Measurements from ENCODE around the gene ROCK2.
"Not testable (repeated sequence)": the region's sequence is repeated elsewhere in the genome, so short reads cannot be mapped to it uniquely, and the experiment has no call there.

Gene ROCK2

GRCh38 chr2:11235583-11235982, 108.9 kb downstream of the ROCK2 start:
- no peak for DNase-seq (ENCODE audit: low read depth)

DNA sequence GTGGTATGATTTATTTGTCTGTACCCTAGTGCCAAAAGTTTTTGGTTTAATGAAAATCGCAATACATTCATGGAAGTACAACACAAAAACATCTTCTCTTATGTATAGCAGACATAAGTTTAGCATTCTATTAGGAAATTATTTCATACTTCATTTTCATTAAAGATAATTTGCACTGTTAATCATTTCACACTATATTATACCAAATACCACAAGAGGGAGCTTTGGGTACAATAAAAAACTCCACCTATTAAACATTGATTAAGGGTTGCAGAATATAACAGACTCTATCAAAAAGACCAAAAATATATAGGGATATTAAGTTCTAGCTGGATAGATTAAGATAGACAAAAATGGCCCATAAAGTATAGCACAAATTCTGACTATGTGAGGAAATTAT, 110.1 kb downstream of the ROCK2 start:
- DNase-seq (ENCODE audit: low read depth), result no peak

DNA sequence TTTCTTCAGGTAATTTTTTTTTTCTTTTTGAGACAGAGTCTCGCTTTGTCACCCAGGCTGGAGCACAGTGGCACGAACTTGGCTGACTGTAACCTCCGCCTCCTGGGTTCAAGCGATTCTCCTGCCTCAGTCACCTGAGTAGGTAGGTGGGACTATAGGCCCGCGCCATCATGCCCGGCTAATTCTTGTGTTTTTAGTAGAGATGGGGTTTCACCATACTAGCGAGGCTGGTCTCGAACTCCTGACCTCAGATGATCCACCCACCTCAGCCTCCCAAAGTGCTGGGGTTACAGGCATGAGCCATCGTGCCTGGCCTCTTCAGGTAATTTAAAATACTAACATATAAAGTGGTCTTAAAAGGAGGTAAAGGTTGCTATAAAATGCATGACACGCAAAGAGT, 113.2 kb downstream of the ROCK2 start:
- not testable (repeated sequence) for DNase-seq (ENCODE audit: low read depth)

DNA sequence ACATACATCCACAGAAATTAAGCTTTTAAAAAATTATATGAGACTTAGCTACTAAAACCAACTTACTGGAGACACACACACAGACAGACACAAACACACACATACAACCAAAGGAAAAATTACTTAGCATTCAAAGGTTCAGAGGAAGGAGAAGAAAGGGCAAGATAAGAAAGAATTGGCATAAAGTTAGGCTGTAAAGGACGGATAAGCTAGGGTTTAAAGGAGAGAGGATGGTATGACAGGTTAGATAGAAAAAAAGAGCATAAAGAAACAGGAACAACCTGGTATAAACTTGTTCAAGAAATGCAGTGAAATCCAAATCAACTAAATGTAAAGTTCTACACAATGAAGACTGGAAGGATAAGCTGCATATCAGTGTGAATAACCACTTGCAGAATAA, 115.7 kb downstream of the ROCK2 start:
- no peak for DNase-seq (ENCODE audit: low read depth)

DNA sequence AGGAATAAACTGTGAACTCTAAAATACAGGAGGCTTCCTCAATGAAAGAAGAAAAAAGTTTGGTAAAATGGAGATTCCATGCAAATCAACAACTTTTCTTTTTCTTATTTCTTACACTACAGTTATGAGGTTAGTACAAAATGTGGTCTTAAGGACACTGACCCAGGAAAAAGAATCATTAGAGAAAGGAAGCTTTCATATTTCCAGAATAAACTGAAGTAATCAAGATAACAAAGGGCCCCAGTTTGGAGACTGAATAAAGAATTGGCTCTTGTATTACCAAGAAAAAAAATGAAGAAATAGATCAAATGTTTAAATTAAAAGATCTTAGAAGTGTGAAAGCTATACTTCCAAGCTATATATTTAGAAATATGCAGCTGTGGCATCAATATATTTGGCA, 116.8 kb downstream of the ROCK2 start:
- DNase-seq (ENCODE audit: low read depth), result no peak

GRCh38 chr2:11224887-11225286, 119.5 kb downstream of the ROCK2 start:
- no peak for DNase-seq (ENCODE audit: low read depth)

DNA sequence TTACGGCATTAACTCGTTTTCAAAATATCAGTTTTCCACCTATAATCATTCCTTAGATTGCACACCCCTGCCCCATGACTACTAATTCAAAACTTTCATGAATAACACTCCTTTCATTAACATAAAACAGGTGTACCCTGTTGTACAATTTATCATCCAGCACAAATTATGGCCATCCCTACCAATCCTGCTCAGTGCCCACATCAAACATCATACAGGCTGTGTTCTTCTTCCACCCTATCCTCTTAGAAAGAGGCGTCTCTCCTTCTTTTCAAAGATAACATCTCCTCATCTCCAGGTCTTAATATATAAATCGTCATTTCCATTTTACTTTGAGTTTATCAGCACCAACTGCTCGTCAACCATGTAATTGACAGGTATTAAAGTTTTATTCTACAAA, 121.6 kb downstream of the ROCK2 start:
- DNase-seq (ENCODE audit: low read depth), result no peak

- DNase-seq (ENCODE audit: low read depth), result no peak
Measured at GRCh38 chr2:11220445-11220844, 124.0 kb downstream of the ROCK2 start.

DNA sequence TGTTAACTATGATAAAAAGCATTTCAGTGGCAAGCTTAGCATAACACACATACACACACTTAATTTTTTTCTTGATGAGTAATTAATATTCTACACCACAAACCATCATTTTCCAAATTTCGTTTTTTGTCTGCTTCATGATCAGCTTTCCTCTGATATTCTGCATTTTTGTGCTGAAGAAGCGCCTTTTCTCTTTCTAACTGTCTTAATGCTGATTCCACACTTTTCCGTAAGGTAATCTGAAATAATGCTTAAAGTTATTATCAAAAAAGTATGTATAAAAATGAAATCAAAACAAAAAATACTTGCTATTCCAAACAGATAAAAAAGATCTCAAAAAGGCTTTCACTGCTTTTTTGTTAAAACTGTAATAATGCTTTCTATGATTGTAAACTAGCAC, 129.0 kb downstream of the ROCK2 start:
- no peak for DNase-seq (ENCODE audit: low read depth)

- DNase-seq (ENCODE audit: low read depth), result no peak
Measured at GRCh38 chr2:11214770-11215169, 129.7 kb downstream of the ROCK2 start.

DNA sequence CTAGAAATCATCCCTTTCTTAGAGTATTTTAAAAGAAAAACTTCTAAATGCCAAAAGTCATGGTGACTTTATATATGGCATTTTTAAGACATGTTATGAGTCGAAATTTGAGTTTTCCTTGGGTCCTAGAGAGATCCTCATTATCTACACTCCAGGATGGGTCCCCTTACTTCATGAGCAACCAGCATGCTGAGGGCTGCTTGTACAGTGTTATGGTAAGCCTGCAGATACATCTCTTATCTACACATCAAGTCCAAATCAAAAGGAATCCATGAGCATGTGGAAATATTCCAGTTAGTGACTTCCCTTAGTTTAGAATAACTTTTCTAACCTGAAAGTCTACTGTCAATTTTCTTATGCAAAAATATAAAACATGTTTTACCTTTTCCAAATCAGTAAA, 130.5 kb downstream of the ROCK2 start:
- DNase-seq (ENCODE audit: low read depth), result no peak

GRCh38 chr2:11213090-11213638, 131.3 kb downstream of the ROCK2 start:
- no peak for DNase-seq (ENCODE audit: low read depth)

DNA sequence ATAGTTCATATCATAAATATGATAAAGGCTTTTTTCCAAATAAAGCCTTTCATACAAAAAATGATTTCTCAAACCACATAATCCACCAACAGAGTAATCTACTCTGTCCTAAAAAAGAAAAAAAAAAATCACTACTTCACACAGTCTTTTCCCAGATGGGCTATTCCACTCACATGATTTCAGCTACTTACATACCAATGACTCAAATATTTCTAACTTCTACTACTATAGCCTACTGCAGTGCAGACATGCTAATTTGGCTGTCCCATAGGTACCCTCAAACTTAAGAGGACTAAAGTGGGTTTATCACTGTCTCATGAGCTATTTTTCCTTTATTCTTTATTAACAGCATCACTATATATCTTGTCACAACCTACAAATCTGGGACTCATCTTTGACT, 131.8 kb downstream of the ROCK2 start:
- DNase-seq (ENCODE audit: low read depth), result no peak

DNA sequence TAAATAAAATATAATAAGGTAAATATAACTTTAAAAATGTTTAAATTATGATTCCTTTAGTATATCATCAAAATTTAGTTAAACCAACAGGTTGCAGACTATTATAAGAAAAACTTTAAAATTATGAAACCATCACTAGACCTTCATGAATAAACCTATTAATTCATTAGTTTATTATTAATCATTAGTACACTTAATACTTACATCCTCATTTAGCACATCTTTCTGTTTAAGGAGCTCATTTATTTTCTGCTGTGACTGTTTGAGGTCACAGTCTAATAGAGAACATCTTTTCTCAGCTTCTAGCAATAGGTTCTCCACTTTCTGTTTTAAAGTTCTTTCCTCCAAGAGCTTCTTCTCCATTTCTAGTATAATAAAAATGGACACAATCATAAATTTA, 136.4 kb downstream of the ROCK2 start:
- DNase-seq (ENCODE audit: low read depth), result no peak

DNA sequence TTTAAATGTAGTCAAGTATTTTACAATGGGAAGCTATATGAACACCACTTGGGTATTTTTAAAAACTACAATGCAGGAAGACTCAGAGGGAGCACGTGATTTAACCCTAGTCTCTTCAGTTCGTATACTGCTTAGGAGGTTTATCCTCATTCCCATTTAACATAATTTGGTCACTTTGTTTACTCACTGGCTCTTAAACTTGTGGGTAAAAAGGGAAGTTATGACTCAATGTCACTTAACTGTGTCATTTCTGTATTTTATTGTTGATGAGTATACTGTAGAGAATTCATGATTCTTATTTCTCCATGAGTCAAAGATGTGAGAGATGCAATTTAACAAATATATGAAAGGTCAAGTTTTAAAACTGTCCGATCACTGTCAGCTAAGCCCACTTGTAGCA, 141.0 kb downstream of the ROCK2 start:
- DNase-seq (ENCODE audit: low read depth), result peak; percentile 49

DNA sequence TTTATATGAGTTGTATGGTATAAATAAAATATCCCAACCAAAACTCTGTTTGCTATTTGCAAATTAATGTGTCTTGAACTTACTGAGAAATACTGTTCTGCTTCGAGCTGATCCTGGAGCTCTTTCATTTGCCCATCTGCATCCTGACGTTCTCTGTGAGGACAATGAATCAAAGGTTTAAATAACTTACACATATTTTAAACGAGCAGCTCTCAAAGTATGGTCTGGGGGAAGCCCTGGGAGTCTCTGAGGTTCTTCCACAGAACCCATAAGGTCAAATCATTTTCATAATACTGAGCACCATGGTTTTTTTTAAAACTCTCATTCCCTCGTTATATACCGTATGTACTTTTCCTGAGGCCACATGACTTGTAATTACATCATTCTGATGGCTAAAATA, 142.5 kb downstream of the ROCK2 start:
- no peak for DNase-seq (ENCODE audit: low read depth)

GRCh38 chr2:11200651-11201050, 143.8 kb downstream of the ROCK2 start:
- DNase-seq (ENCODE audit: low read depth), result no peak

DNA sequence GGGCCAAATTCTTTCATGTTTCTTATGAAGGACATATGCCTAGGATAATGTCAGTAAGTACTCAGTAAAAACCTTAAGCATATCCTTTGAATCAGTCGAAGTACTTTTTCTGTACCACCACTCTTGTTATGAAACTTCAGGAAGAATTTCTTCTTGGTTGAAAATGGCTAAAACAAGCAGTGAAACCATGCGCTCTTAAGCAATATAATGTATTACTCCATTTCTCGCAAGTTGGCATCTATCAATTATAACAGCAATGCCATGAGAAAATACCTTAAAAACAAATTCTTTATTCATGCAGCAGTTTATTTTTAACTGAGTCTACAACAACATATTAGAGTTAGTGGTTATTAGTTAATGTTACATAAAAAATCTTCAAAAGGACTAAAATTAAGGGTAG, 148.2 kb downstream of the ROCK2 start:
- DNase-seq (ENCODE audit: low read depth), result no peak

DNA sequence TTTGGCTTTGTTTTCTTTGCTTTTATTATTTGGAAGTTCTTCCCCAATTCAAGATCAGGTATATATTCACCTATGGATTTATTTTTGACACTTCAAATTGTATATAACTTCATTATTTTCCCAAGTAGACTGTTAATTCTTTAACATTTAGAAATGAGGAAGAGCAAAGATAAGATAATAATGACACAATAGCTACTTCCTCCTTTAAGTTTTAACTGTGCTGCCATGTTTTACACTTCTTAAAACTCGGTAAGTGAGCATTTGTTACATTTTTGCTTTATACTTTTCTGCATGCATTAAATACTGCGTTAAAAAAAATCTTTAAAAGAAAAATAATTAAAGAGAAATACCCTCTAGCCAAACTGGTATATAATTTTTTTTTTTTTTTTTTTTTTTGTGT, 156.7 kb downstream of the ROCK2 start:
- DNase-seq (ENCODE audit: low read depth), result no peak

DNA sequence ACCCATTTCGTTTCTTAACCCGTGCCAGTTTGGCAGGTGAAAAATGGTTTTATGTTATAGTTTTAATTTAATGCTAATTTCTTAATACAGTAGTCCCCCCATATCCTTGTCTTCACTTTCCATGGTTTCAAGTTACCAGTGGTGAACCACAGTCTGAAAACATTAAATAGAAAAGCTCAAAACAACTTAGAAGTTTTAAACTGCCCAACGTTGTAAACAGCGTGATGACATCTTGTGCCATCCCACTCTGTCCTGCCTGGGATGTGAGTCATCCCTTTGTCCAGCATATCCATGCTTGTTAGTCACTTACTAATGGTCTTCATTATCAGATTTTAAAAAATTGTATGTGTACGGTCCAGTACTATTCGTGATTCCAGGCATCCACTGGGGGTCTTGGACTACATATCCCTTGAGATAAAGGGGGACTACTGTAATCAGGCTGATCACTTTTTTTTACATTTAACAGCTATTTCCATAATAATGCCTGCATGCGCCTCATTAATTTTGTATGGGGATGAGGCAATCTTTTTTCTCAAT, 157.3 kb downstream of the ROCK2 start:
- DNase-seq (ENCODE audit: low read depth), result peak; percentile 20

- DNase-seq (ENCODE audit: low read depth), result no peak
Measured at GRCh38 chr2:11186145-11186544, 158.3 kb downstream of the ROCK2 start.

- DNase-seq (ENCODE audit: low read depth), result no peak
Measured at GRCh38 chr2:11182951-11183350, 161.5 kb downstream of the ROCK2 start.

GRCh38 chr2:11180653-11181052, 163.8 kb downstream of the ROCK2 start:
- no peak for DNase-seq (ENCODE audit: low read depth)

DNA sequence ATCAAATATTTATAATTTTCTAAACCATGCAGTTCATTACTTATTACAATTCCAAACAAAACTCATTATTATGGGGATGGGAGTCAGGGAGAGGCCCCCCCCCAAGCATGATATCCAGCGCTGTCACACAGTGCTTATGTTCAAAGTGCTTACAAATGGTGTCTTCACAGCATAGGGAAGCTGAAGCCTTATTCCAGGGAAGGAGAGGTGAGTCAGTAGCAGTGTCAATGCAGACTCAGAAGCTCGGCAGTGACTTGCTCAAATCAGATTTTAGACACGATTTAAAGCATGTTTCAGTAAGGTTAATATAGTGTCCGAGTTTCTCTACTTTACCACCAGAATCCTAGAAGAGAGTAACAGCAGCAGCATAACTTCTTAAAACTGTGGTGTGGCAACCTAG, 164.5 kb downstream of the ROCK2 start:
- DNase-seq (ENCODE audit: low read depth), result no peak

- DNase-seq (ENCODE audit: low read depth), result no peak
Measured at GRCh38 chr2:11179196-11179595, 165.2 kb downstream of the ROCK2 start.
